CD4-positive, alpha-beta T cell treated with Interleukin-10 for 1 hour (primary cell): ENCODE data around the gene PDZD2.
"Not testable (repeated sequence)": the region's sequence is repeated elsewhere in the genome, so short reads cannot be mapped to it uniquely, and the experiment has no call there.

Source experiments
- DNase-seq: peaks from one replicate; pipeline ENCODE4 v3.0.0-alpha.2; 2020

Gene PDZD2

DNA sequence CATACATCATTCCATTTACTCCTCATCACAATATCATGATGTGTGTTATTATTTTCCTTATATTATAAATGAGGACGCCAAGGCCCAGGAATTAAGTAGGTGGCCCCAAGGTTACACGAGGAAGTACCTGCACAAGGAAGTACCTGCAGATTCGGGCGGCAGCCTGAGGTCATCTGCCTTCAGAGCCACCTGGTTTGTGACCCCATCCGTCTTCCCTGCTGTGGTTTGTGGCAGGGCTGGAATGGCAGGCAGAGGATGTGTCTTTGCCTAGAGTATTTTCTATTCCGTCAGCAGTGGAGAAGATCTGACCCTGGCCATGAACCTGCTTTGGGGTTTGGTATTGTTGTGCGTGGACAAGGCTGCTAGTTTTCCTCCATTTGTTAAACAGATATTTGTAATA is 59.7 kb downstream of the PDZD2 start:
- DNase-seq = no peak

DNA sequence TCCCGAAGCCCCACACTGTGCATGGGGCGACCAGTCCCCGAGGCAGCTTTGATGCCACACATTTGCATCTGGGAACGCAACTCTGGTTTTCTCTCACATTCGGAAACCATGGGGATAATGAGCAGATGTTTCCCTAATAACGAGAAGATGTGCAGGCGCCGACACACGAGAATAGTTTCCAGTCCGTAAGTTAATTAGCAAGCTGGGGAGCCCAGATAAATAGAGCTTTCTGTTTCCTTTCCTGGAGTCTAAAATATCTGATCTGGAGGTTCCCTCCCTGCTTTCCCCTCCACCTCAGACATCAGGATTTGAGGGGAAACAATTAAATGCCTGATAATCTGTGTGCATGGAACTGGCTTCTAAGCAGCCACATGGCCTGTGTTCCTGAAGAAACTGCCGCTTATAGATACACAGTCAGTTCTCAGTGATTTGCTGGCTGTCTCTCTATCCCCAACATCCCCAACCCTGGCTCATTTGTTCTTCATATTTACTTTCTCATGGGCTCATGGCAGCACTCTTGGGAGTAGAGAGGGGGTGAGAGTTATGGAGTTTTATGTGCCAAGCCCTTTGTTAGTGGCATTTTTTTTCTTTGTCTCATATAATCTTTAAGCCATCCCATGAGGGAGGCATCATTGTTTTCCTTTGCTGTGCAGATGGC is 62.8 kb downstream of the PDZD2 start:
- DNase-seq = no peak

DNA sequence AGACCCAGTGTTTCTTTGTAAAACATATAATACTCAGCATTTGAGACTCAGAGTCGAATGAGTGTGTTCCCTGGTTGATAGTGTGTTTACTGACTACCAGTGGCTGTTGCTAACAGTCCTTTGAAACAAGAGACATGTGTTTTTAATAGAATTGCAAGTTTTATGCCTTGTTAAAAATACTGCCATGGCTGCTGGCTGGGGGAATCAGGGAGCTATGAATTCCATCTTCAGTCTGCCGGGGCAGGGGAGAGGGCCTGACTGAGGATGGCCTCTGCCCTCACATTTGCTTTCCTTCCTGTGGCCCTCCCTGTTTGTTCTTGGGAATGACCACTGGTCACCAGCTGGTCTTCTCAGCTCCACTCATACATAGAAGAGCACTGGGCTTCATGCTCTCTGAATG is 63.8 kb downstream of the PDZD2 start:
- DNase-seq = no peak

DNA sequence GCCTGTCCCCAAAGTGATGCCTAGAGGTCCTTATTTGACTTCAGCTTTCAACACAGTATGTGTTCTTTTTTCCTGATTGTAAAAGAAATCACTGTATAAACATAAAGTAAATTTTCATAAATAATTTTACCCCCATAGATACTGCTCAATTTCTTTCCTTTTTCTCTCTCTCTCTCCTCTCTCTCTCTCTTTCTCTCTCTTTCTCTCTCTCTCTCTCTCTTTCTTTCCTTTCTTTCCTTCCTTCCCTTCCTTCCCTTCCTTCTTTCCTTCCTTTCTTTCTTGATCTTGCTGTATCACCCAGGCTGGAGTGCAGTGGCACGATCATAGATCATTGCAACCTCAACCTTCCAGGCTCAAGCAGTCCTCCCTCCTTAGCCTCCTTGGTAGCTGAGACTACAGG is 64.8 kb downstream of the PDZD2 start:
- no peak for DNase-seq

DNA sequence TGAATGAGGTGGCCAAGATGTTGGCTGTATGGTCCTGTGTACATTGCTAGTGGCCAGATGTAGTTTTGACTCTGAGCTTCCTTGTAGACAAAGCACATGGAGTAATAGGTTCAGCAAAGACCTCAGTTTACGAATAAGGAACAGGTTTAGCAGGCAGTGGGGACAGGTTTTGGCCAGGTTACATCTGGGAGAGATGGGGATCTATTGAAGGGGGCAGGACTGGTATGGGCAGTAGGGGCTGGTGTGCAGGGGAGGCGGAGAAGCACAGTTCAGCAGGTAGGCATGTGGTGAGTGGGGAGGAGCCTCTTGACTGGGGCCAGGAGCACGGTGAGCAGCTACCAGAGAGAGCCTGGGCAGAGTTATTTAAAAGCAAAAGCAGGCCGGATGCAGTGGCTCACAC is 67.3 kb downstream of the PDZD2 start:
- no peak for DNase-seq

DNA sequence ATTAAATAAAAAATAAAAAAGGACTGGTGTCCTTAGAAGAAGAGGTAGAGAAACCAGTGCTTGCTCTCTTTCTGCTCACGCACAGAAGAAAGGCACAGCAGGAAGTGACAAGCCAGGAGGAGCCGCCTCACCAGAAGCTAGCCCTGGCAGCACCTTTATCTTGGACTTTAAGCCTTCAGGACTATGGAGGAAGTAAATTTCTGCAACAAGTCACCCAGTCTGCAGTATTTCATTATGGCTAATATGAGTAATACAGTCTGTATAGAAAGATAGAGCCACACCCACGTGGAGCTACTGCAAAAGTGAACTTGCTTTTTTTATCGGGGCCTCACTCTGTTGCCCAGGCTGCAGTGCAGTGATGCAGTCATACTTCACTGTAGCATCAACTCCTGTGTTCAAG is 68.4 kb downstream of the PDZD2 start:
- no peak for DNase-seq

DNA sequence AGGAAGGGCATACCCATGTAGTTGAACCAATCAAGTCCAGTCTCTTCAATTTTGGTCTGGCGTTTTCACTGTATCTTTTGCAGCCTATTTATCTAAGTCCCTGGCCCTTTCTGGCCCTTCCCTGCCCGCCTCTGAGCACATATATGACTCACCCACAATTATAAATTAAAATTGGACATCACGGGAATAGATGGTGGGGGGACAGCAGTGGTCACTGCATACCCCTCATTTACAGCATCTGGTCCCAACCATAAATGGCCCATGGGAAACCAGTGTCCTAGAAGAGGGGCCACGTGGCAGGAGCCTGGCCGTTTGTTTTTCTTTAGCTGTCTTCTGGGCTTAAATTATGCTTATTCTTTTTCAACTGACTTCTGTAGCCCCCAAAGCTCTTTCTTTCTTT is 69.2 kb downstream of the PDZD2 start:
- DNase-seq = no peak

DNA sequence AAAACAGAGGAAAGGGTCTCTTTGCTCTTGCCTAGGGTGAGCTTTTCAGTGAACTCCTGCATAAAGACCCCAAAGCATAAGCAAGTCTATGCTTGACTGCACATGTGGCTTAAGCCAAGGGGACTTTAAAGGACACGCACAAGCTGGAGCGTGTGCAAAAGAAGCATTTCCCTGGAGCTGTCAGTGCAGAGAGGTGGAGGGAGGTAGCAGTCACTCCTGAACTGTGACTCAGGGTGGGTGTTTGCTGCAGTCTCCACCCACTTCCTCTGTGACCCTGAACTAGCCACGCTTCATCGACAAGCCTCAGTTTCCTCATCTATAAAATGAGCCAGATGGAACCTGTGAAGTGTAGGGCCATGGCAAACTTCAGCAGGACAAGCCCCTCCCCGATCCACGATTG is 72.4 kb downstream of the PDZD2 start:
- no peak for DNase-seq

DNA sequence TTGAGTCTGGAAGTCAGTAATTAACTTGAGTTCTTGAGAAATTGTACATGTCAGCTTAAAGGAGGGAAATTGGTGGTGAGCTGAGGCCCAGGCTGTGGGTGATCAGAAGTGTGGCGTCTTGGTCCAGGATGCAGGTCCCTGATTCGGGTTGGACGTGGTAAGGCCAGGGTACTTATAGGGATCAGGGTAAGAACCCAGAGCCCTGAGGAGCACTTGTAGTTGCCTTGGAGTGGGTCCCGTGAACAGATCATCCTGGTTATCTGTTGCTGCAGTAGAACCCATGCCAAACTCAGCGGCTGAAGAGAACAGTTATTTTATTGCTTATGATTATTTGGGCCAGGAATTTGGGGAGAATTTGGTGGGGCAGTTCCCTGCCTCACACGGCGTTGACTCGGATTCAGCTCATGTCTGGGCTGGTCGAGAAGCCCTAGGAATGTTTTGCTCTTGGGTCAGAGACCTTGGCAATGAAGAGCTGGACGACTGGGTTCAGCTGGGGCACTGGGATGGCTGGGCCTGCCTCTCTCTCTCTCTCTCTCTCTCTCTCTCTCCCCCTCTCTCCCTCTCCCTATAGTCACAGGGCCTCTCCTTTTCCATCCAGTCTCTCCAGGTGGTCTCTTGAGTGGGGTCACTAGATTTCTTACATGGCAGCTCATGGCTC is 73.1 kb downstream of the PDZD2 start:
- DNase-seq = no peak

DNA sequence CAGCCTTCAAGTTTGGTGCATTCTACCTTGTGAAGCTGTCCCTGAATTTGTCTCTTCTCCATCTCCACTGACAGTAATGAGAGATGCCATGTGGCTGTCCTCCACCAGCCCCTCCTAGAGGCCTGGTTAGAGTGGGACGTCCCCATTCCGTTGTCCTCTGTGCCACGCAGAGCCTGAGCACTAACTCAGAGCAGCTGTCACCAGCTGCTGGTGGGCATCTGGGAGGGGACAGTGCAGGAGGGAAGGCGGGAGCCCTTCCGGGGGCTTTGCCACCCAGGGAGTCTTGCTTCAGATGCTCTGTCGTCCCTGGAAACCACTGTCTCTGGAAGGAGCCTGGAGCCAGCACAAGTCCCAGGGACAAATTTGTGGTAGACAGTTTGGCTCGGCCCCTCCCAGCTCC is 78.6 kb downstream of the PDZD2 start:
- DNase-seq = no peak

DNA sequence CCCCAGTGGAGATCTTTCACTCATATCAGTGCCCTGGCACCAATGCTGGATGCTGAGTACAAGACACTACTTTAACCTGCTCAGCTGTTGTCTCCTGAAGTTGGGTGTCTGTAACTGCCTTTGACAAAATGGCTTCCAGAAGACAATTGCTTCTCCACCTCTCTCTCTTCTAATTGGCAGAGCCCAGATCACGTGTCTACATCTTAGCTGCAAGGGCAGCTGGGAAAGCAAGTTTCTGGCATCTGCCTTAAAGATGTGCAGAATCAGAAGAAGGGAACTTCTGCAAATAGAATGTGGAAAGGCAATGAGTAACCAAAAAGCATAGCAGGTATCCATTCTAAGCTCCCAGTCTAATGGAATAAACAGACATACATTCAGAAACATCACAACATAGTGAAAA is 81.1 kb downstream of the PDZD2 start:
- no peak for DNase-seq

DNA sequence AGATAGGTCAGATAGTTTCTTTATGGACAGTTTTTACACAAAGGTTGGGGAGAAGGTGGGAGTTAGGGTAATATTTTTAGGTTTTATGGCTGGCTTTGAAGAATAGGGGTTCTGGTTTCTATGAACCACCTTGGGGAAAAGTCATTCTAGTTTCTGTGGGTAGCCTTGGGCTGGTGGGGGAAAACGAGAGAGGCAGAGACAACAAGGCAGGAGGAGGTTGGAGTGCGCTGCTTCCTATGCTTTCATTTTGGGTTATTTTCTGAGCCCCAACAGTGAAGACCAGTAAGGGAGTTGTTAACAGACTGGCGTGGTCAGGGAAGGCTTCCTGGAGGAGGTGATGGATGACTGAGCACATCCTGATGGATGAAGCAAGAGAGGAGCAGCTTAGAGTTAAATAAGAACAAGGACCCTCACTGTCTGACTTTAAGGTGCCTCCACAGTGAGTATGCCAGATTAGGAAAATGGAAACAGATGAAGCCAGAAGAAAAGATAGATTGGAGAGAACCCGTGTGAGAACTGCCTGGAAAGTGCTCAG is 81.9 kb downstream of the PDZD2 start:
- DNase-seq = no peak

DNA sequence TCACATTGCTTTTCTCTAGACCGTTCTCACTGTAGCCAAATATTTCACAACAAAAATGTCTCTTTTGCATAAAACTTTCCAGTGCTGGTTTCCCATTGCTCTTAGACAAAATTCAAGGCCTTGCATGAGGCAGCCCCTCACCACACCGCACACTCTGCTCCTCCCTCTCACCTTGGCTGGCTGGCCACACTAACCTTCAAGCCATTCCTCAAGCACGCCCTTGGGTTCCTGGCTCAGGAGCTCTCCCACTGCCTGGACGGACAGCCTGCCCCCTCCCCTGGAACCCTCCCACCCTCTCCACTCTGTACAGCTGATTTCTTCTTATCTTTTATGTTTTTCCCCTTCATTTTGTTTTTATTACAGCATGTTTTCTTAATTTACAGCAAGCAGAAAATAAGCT is 83.2 kb downstream of the PDZD2 start:
- no peak for DNase-seq

DNA sequence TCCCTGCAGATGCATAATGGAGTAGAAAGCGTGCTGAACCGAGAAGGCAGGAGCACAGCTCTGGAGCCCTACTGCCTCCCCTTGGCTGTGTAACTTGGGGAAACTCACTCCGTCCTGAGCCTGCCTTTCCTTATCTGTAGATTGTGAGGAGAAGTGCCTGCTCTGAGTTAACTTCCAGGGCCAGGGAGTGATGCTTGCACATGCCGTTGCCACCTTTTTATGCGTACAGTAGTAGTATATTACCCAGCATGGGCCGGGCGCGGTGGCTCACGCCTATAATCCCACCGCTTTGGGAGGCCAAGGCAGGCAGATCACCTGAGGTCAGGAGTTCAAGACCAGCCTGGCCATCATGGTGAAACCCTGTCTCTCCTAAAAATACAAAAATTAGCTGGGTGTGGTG is 87.1 kb downstream of the PDZD2 start:
- DNase-seq = no peak

DNA sequence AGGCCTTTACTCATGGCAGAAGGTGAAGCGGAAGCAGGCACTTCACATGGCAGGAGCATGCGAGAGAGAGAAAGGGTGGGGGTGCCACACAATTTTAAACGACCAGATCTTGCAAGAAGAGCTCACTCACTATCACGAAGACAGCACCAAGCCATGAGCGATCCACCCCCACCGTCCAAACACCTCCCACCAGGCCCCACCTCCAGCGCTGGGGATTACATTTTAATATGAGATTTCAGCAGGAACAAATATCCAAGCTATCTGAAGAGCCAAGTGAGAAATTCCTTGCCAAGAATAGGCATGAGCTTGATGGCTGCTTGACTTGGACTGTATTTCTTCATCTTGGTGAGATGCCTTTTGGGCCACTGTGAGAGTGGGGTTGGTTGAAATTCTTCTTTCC is 88.0 kb downstream of the PDZD2 start:
- no peak for DNase-seq

DNA sequence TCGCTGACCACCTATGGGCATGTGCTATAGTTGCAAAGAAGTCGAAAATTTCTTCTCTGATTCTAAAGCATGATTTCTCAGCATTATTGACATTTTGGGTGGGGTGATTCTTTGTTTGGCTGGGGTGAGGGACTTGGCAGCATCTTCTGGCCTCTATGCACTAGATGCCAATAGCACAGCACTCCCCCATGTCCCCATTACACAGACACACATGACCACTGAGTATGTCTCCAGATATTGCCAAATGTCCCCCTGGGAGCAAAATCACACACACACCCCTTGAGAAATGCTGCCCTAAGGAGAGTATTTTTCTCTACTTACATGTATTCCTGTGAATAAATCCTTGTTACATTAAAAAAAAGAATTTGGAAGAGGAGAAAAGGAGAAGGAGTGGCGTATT is 89.1 kb downstream of the PDZD2 start:
- DNase-seq = no peak

DNA sequence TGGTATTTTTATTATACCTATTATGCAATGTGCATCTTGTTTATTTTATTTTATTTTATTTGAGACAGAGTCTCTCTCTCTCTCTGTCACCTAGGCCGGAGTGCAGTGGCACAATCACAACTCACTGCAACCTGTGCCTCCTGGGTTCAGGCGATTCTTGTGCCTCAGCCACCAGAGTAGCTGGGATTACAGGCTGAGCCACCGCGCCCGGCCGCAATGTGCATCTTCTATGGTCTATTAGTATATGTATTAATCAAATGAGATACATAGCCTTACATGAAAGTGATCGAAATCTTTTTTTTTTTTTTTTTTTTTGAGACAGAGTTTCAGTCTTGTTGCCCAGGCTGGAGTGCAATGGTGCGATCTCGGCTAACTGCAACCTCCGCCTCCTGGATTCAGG is 89.9 kb downstream of the PDZD2 start:
- not testable (repeated sequence) for DNase-seq

DNA sequence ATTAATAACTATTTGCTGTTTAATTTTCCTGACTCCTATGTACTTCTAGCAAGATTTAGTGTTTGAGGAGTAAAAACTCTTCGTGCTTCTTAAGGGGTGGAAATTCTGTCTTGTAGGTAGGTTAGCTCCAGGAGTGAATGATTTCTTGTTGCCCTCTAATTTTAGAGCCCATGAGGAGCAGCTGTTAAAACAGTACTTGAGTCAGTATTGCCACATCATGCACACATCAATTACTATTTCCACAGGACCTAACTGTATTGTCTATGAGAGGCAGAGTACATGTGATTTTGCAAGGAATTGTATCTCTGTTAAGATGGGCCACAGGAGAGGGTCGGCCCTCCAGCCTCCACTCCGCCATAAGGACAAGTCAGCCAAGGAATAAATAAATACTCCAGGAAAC is 91.2 kb downstream of the PDZD2 start:
- no peak for DNase-seq

DNA sequence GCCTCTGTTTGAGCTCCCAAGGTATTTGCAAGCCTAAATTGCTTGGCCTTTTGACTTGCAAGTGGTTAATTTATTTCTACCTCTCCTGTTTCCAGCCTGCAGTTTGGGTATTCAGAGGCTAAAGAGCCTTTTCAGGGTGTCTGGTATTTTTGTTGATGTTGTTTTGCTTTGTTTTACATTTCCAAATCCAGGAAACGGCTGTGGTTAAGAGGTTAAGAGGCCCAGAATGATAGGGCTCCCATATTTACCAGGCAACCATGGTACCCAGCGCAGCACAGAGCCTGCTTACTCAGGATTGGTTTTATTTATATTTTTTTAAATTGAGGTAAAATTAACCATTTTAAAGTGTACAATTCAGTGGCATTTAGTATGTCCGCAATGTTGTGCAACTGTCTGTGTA is 92.1 kb downstream of the PDZD2 start:
- DNase-seq = peak; percentile 0

DNA sequence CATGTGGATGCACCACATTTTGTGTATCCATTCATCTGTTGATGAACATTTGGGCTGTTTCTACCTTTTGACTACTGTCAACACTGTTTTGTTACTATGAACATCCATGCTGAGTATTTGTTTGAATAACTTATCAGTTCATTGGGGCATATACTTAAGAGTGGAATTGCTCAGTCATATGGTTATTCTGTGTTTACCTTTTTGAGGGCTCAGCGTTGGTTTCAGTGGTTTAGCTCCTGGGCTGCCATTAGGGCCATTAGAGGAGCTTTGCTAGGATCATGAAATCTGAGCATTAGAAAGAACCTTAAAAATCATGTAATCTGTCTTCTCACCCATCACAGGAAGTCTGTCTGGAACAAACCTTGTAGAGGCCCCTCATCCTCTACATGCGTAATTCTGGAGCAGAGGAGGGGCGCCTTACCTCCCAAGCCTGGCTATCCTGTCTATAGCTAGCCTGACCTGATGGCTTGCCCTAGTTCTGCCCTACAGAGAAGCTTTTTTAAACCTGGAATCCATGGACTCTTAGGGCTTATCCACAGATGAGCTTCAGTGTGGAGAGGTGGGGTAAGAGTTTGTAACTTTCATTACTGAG is 92.9 kb downstream of the PDZD2 start:
- no peak for DNase-seq

DNA sequence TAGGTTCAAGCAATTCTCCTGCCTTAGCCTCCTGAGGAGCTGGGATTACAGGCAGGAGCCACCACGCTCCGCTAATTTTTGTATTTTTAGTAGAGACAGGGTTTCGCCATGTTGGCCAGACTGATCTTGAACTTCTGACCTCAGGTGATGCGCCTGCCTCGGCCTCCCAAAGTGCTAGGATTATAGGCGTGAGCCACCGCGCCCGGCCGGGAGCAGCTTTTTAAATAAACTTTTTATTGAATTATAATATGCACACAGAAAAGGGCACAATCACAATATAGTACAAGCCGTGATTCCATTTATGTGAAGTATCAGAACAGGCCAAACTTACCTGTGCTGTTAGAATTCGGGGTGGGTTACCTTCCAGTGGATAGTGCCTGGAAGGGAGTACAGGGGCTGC is 93.9 kb downstream of the PDZD2 start:
- DNase-seq = not testable (repeated sequence)

DNA sequence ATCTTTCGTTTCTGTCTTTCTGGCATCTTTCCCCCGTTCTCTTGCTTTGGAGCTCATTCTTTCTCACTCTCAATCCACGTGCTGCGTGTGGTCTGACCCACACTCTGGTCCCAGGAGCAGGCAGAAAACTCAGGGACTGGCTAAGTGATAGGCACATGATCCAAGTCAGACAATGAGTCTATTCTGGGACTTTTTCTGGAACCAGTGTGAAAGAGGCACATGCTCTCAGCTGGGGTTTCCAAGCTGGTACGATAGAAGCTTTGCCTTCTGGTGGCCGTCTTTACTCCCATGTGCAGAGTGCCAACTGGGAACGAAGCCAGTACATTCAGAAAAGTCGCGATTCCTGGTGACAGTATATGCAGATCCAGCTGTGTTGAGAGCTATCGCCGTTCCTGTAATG is 94.4 kb downstream of the PDZD2 start:
- DNase-seq = no peak

DNA sequence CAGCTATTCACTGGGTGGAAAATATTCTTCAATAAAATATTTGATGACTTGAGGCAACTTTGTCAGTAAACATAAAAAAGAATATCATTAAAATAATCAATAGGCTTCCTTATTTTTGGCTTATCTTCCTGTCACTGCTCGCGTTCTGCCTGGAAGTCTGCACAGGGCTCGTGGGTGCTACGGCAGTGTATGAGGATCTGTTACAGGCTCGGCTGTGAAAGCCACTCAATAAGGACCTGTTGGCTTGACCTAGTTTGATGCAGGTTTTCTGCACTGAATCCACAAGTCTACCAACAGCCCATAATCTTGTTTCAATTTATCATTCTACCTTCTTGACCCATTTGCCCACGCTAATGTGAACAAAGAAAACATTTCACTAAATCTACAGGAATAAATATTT is 97.2 kb downstream of the PDZD2 start:
- DNase-seq = no peak

DNA sequence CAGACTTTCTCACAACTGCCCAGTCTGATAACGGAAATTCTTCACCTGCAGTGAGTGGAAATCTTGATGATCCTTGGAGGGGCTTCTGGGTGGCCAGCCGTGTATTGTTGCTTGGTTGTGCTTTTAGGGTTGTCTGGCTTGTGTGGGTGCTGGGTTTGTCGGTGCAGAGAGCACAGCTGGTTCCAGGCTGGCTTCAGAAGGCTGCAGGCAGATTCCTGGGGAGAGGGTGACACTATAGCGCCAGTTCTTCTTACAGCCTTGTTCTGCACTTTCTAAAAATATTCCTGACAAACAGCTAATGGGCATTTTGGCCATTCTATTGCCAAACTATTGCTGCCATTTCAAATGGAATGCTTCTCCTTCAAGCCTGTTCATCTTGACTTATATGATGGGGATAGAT is 99.3 kb downstream of the PDZD2 start:
- DNase-seq = no peak

DNA sequence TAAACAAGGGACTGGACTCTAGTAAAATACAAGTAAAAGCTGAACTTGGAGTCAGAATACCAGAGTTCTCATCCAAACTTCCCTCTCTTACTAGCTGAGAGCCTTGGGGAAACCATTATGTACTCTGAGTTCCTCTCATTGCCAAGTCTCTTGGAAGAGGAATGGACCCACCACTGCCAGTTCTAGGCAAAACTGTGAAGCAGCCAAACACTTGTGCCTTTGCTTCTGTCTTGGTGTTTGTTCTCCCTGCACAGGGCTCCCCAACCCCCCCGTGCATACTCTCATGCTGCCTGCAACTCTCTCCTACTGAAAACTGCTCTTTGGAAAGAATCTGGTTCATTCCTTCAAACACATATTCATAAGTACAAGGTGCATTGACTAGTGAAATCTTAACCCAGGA is 102.6 kb downstream of the PDZD2 start:
- DNase-seq = no peak
